Loucy (cell line): ENCODE results near the gene THEMIS.

Experiments
- H2AFZ ChIP-seq: fragments of 200-600 bp; sonication (generic); 2 replicates; pipeline ENCODE4 v1.6.0; 2016; ENCODE audit warnings: antibody characterized with exemption, mild to moderate bottlenecking, low read length, moderate library complexity
- H3F3A ChIP-seq: fragments of 200-600 bp; 2 replicates; pipeline ENCODE4 v1.6.0; 2016; ENCODE audit warnings: antibody characterized with exemption, low read depth, mild to moderate bottlenecking
- H3K27me3 ChIP-seq: fragments of 200-600 bp; sonication (generic); 2 replicates; pipeline ENCODE4 v1.6.1; 2014; ENCODE audit warnings: low read length, mild to moderate bottlenecking; ENCODE audit not compliant: insufficient read depth, poor library complexity, severe bottlenecking
- H3K36me3 ChIP-seq: fragments of 200-600 bp; sonication (generic); 2 replicates; pipeline ENCODE4 v1.6.1; 2016; ENCODE audit warnings: low read length; ENCODE audit not compliant: insufficient read depth
- H3K4me1 ChIP-seq: fragments of 200-600 bp; sonication (generic); 2 replicates; pipeline ENCODE4 v1.5.1; 2014; ENCODE audit warnings: low read length, mild to moderate bottlenecking; ENCODE audit not compliant: insufficient read depth, poor library complexity, severe bottlenecking
- H3K4me2 ChIP-seq: fragments of 200-600 bp; sonication (generic); 2 replicates; pipeline ENCODE4 v1.6.0; 2014; ENCODE audit warnings: antibody characterized with exemption, low read length, low read depth, mild to moderate bottlenecking; ENCODE audit not compliant: poor library complexity, severe bottlenecking
- H3K4me3 ChIP-seq: fragments of 200-600 bp; sonication (generic); 2 replicates; pipeline ENCODE4 v1.5.1; 2014; ENCODE audit warnings: low read length, mild to moderate bottlenecking, mixed read lengths; ENCODE audit not compliant: poor library complexity, severe bottlenecking
- H3K79me2 ChIP-seq: fragments of 200-600 bp; sonication (generic); 2 replicates; pipeline ENCODE4 v1.6.1; 2014; ENCODE audit warnings: low read length; ENCODE audit not compliant: insufficient read depth
- H3K9ac ChIP-seq: fragments of 200-600 bp; sonication (generic); 2 replicates; pipeline ENCODE4 v1.6.0; 2014; ENCODE audit warnings: mild to moderate bottlenecking, low read depth, low read length, moderate library complexity; ENCODE audit not compliant: poor library complexity, severe bottlenecking
- H3K9me2 ChIP-seq: fragments of 200-600 bp; sonication (generic); replicated peaks from 2 replicates; pipeline ENCODE4 v1.6.1; 2016; ENCODE audit warnings: low read depth, low read length, mixed read lengths
- H3K9me3 ChIP-seq: fragments of 200-600 bp; sonication (generic); 2 replicates; pipeline ENCODE4 v1.6.1; 2014; ENCODE audit warnings: mild to moderate bottlenecking, antibody characterized with exemption, low read length, low read depth; ENCODE audit not compliant: insufficient read depth
- H4K20me1 ChIP-seq: fragments of 200-600 bp; sonication (generic); 2 replicates; pipeline ENCODE4 v1.6.0; 2014; ENCODE audit warnings: antibody characterized with exemption, low read length, mild to moderate bottlenecking; ENCODE audit not compliant: insufficient read depth, poor library complexity, severe bottlenecking
- EZH2phosphoT487 ChIP-seq: fragments of 200-600 bp; IDR thresholded peaks from 2 replicates; pipeline ENCODE4 v1.6.1; 2018; ENCODE audit warnings: antibody characterized with exemption, mild to moderate bottlenecking, moderate library complexity, borderline replicate concordance
- TF ChIP-seq, protein P1 (sequence below): fragments of 200-600 bp; sonication (generic); conservative IDR thresholded peaks from 2 replicates; pipeline ENCODE4 v1.5.1; 2014; ENCODE audit warnings: mild to moderate bottlenecking, antibody characterized with exemption, low read length

Gene THEMIS

GRCh38 chr6:127934956-127935355 lies 34.1 kb upstream of the THEMIS start:
- Histone ChIP-seq H3K4me1 (peaks cover 12% of the 10 kb centered on the region), H3K27me3 (no peaks in the 10 kb centered on the region), H3F3A (no peaks in the 10 kb centered on the region), H3K9me3 (peaks cover 12% of the 10 kb centered on the region), H4K20me1 (no peaks in the 10 kb centered on the region), H3K36me3 (no peaks in the 10 kb centered on the region), H3K9ac (no peak overlapping the region), H3K9me2 (no peaks in the 10 kb centered on the region), H2AFZ (no peak overlapping the region), H3K4me2 (no peak overlapping the region), H3K79me2 (no peaks in the 10 kb centered on the region), H3K4me3 (no peak overlapping the region)
- TF ChIP-seq, protein P1, sequence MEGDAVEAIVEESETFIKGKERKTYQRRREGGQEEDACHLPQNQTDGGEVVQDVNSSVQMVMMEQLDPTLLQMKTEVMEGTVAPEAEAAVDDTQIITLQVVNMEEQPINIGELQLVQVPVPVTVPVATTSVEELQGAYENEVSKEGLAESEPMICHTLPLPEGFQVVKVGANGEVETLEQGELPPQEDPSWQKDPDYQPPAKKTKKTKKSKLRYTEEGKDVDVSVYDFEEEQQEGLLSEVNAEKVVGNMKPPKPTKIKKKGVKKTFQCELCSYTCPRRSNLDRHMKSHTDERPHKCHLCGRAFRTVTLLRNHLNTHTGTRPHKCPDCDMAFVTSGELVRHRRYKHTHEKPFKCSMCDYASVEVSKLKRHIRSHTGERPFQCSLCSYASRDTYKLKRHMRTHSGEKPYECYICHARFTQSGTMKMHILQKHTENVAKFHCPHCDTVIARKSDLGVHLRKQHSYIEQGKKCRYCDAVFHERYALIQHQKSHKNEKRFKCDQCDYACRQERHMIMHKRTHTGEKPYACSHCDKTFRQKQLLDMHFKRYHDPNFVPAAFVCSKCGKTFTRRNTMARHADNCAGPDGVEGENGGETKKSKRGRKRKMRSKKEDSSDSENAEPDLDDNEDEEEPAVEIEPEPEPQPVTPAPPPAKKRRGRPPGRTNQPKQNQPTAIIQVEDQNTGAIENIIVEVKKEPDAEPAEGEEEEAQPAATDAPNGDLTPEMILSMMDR, result no peak
- TF ChIP-seq EZH2phosphoT487, result no peak

DNA sequence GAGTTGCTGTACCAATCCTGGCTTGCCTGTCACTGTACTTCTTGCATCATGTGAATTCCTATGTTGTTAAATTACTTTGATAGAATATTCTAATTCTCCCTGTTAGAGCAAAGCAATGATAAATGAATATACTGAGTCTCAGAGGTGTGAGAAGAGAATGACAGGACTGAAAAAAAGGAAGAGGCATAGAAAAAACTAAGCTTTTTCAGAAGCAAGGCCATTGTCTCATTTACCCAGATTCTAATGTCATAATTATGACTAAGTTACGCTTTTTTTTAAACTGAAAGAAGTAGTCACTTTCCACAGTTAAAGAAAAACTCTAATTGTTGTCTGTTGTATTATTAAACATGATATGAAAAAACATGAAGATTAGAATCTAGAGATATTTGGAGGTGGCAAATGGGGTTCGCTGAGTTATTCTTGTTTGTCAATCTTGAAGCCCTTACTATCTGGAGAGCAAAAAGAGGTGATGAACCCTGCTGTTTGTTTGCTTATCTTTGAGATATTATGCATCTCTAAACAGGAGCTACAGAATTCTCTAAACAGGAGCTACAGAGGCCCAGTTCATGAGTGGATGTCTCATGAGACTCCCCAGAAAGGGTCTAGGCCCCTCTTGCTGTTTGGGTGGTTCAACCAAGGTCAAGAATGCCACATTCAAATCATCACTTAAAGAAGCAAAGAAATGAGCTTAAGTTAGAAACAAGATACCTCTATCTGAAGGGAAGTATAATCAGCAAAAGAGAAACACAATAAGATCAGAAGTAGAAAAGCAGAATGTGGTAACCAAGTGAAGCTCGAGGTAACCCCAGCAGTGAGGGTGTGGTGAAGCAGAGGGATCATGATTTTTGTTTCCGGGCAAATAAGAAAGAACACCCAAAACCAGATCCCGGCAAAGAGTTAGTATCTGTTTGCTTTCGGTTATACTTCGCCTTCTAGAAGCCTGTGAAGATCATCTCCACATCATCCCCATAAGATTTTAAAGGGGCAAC lies 33.3 kb upstream of the THEMIS start:
- H3K9ac ChIP-seq, result no peak overlapping the region
- H3K79me2 ChIP-seq, result no peaks in the 10 kb centered on the region
- H3F3A ChIP-seq, result no peaks in the 10 kb centered on the region
- H4K20me1 ChIP-seq, result no peaks in the 10 kb centered on the region
- no peak overlapping the region for H2AFZ ChIP-seq
- H3K27me3 ChIP-seq, result no peaks in the 10 kb centered on the region
- H3K4me2 ChIP-seq, result no peak overlapping the region
- H3K4me1 ChIP-seq, result peaks cover 4% of the 10 kb centered on the region
- H3K36me3 ChIP-seq, result no peaks in the 10 kb centered on the region
- TF ChIP-seq, protein P1, result no peak
- TF ChIP-seq EZH2phosphoT487, result no peak
- H3K9me2 ChIP-seq, result no peaks in the 10 kb centered on the region
- peaks cover 12% of the 10 kb centered on the region for H3K9me3 ChIP-seq
- no peak overlapping the region for H3K4me3 ChIP-seq

DNA sequence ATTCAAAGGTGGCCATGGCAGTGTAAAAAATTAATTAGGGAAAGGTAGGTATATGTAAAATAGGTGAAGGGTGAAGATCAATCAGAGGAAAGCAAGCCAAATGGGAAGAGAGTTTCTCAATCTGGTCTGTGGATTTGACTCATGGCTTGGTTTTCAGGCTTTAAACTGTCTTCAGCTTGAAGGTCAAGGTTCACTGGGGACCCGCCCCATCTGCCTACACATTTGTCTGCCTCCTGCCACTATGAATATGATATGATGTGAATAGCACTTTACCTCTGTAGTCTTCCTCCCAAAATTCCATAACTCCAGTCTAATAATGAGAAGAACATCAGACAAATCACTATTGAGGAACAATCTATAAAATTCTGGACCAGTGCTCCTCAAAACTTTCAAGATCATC lies 32.3 kb upstream of the THEMIS start:
- Histone ChIP-seq H3K4me1 (no peaks in the 10 kb centered on the region), H4K20me1 (no peaks in the 10 kb centered on the region), H3F3A (no peaks in the 10 kb centered on the region), H3K9ac (no peak overlapping the region), H3K9me2 (no peaks in the 10 kb centered on the region), H3K36me3 (no peaks in the 10 kb centered on the region), H3K79me2 (no peaks in the 10 kb centered on the region), H2AFZ (no peak overlapping the region), H3K9me3 (peaks cover 12% of the 10 kb centered on the region), H3K4me3 (no peak overlapping the region), H3K4me2 (no peak overlapping the region), H3K27me3 (no peaks in the 10 kb centered on the region)
- no peak for TF ChIP-seq EZH2phosphoT487
- TF ChIP-seq, protein P1, result no peak
